HepG2 (cell line): ENCODE measurements around the gene PHTF2. TPM values are rescaled to one million over a fixed set of nuclear protein-coding genes. Genes with fewer than 3 reads are reported as not detected.

Source experiments
- ATAC-seq: fragments of 200-7000 bp; cut with Tn5 transposase; 3 replicates; pipeline ENCODE4 v1.9.1; 2020; ENCODE audit warnings: mild to moderate bottlenecking, moderate library complexity
- BruUV-seq: library from RNA; stranded (reverse); fragments of 400-500 nt; replicated peaks from 2 replicates; lab custom pipeline; 2021; lab: Mats Ljungman, UMichigan
- CTCF ChIA-PET: fragments of 300-600 bp; formaldehyde crosslinking; extraction: SDS; loops from one replicate; lab custom pipeline; 2021; ENCODE audit warnings: low total read pairs, inconsistent platforms, low intra/inter-chr PET ratio; lab: Yijun Ruan, JAX
- POLR2A ChIA-PET: fragments of 350-600 bp; sonication (Branson Sonifier 250); formaldehyde crosslinking; loops from one replicate; lab custom pipeline; 2020; ENCODE audit warnings: antibody characterized with exemption, inconsistent platforms; lab: Yijun Ruan, JAX
- DNase-seq: peaks from one replicate; pipeline ENCODE4 v3.0.0-alpha.2; 2015; ENCODE audit warnings: low spot score
- FAIRE-seq: peaks from 3 replicates; lab custom pipeline; 2011; peaks lifted over from hg19 to GRCh38; lab: Jason Lieb, UNC
- H2AFZ ChIP-seq: one replicate; pipeline ENCODE4 v1.6.1; 2011; ENCODE audit warnings: low read length, inconsistent platforms
- H3K27ac ChIP-seq: fragments of 300-600 bp; 3 replicates; pipeline ENCODE4 v1.8.0; 2011; ENCODE audit warnings: mixed run types, mild to moderate bottlenecking, mixed read lengths, low read length, inconsistent platforms; ENCODE audit not compliant: insufficient read depth; ENCODE audit errors: extremely low read length
- H3K27me3 ChIP-seq, 2 experiments: fragments of 200-600 bp in 1 of 2; 2 replicates in 1 of 2; 3 replicates in 1 of 2; pipeline versions ENCODE4 v1.6.0 to v1.8.0; 2011; ENCODE audit warnings: low read length in 2 of 2, mild to moderate bottlenecking in 2 of 2, moderate library complexity in 2 of 2, inconsistent platforms in 1 of 2; ENCODE audit not compliant: insufficient read depth in 2 of 2, control insufficient read depth in 1 of 2
- H3K36me3 ChIP-seq, 2 experiments: fragments of 200-600 bp in 1 of 2; replicated peaks in 1 of 2; 2 replicates in 1 of 2; 3 replicates in 1 of 2; pipeline versions ENCODE4 v1.5.1 to v1.8.0; 2011; ENCODE audit warnings: low read length in 2 of 2, inconsistent platforms in 1 of 2; ENCODE audit not compliant: insufficient read depth in 2 of 2, control insufficient read depth in 1 of 2
- H3K4me1 ChIP-seq: 2 replicates; pipeline ENCODE4 v1.5.1; 2012; ENCODE audit warnings: low read length, inconsistent platforms; ENCODE audit not compliant: insufficient read depth
- H3K4me2 ChIP-seq: 2 replicates; pipeline ENCODE4 v1.6.0; 2011; ENCODE audit warnings: low read depth, low read length, inconsistent platforms
- H3K4me3 ChIP-seq, 3 experiments: fragments of 200-600 bp in 1 of 3; sonication (generic), shearing (Covaris generic) in 1 of 3; replicated peaks in 1 of 3; 2 replicates each; pipeline ENCODE4 v1.5.1; 2011 to 2016; ENCODE audit warnings: low read length in 3 of 3, inconsistent platforms in 2 of 3, low read depth in 2 of 3, mild to moderate bottlenecking in 2 of 3, control low read depth in 1 of 3, mixed read lengths in 1 of 3; ENCODE audit not compliant: insufficient read depth in 1 of 3
- H3K79me2 ChIP-seq: one replicate; pipeline ENCODE4 v1.6.1; 2011; ENCODE audit warnings: low read length, inconsistent platforms; ENCODE audit not compliant: insufficient read depth
- H3K9ac ChIP-seq: 2 replicates; pipeline ENCODE4 v1.6.0; 2011; ENCODE audit warnings: mild to moderate bottlenecking, low read depth, low read length, inconsistent platforms; ENCODE audit not compliant: insufficient read depth
- H3K9me3 ChIP-seq: 2 replicates; pipeline ENCODE4 v1.5.1; 2012; ENCODE audit warnings: mild to moderate bottlenecking, low read length
- H4K20me1 ChIP-seq: 2 replicates; pipeline ENCODE4 v1.6.0; 2011; ENCODE audit warnings: inconsistent platforms, mild to moderate bottlenecking, low read length, moderate library complexity; ENCODE audit not compliant: insufficient read depth
- BCL6 ChIP-seq: IDR thresholded peaks from 2 replicates; pipeline ENCODE4 v1.6.1; 2016; ENCODE audit warnings: missing genetic modification reagents, missing compliant biosample characterization
- FOXA3 ChIP-seq: IDR thresholded peaks from 2 replicates; pipeline ENCODE4 v1.6.1; 2016; ENCODE audit warnings: missing genetic modification reagents, missing compliant biosample characterization
- GLI4 ChIP-seq: sonication (generic); formaldehyde crosslinking; IDR thresholded peaks from 2 replicates; pipeline ENCODE4 v1.5.1; 2020; ENCODE audit warnings: missing genetic modification reagents, mild to moderate bottlenecking, moderate library complexity, borderline replicate concordance
- HNRNPUL1 ChIP-seq: fragments of 200-400 bp; formaldehyde crosslinking; IDR thresholded peaks from 2 replicates; pipeline ENCODE4 v1.6.1; 2017; ENCODE audit warnings: low read depth, mild to moderate bottlenecking, low read length, moderate library complexity
- HOXA5 ChIP-seq: sonication (generic); formaldehyde crosslinking; IDR thresholded peaks from 2 replicates; pipeline ENCODE4 v1.4.0; 2020; ENCODE audit warnings: missing genetic modification reagents
- KLF12 ChIP-seq: sonication (generic); formaldehyde crosslinking; IDR thresholded peaks from 2 replicates; pipeline ENCODE4 v1.4.0; 2020; ENCODE audit warnings: missing genetic modification reagents, borderline replicate concordance
- NRL ChIP-seq: sonication (generic); formaldehyde crosslinking; IDR thresholded peaks from 2 replicates; pipeline ENCODE4 v1.5.0; 2020; ENCODE audit warnings: missing genetic modification reagents, mild to moderate bottlenecking, moderate library complexity, borderline replicate concordance
- PBX3 ChIP-seq: sonication (generic); formaldehyde crosslinking; IDR thresholded peaks from 2 replicates; pipeline ENCODE4 v1.8.1; 2023; ENCODE audit warnings: missing genetic modification reagents, inconsistent platforms, borderline replicate concordance
- RAD51 ChIP-seq: fragments of 450-650 bp; IDR thresholded peaks from 2 replicates; pipeline ENCODE4 v1.6.1; 2016; ENCODE audit warnings: borderline replicate concordance
- RBAK ChIP-seq: sonication (generic); formaldehyde crosslinking; IDR thresholded peaks from 2 replicates; pipeline ENCODE4 v1.5.1; 2020; ENCODE audit warnings: mild to moderate bottlenecking, missing genetic modification reagents
- RFX3 ChIP-seq: IDR thresholded peaks from 2 replicates; pipeline ENCODE4 v1.6.1; 2016; ENCODE audit warnings: missing biosample characterization, missing genetic modification reagents
- TFDP2 ChIP-seq: sonication (generic); formaldehyde crosslinking; IDR thresholded peaks from 2 replicates; pipeline ENCODE4 v1.4.0; 2020; ENCODE audit warnings: missing genetic modification reagents
- ZBTB14 ChIP-seq: sonication (generic); formaldehyde crosslinking; IDR thresholded peaks from 2 replicates; pipeline ENCODE4 v1.4.0; 2020; ENCODE audit warnings: missing genetic modification reagents
- ZBTB2 ChIP-seq: sonication (generic); formaldehyde crosslinking; IDR thresholded peaks from 2 replicates; pipeline ENCODE4 v1.8.0; 2022; ENCODE audit warnings: low read depth, missing genetic modification reagents
- ZBTB7A ChIP-seq: sonication (generic); formaldehyde crosslinking; IDR thresholded peaks from 2 replicates; pipeline ENCODE4 v1.8.0; 2022; ENCODE audit warnings: mild to moderate bottlenecking, missing genetic modification reagents
- ZNF225 ChIP-seq: sonication (generic); formaldehyde crosslinking; IDR thresholded peaks from 2 replicates; pipeline ENCODE4 v1.4.0; 2020; ENCODE audit warnings: mild to moderate bottlenecking, missing genetic modification reagents
- ZNF329 ChIP-seq: sonication (generic); formaldehyde crosslinking; IDR thresholded peaks from 2 replicates; pipeline ENCODE4 v1.9.0; 2021; ENCODE audit warnings: low read depth, mild to moderate bottlenecking, missing genetic modification reagents
- ZNF432 ChIP-seq: sonication (generic); formaldehyde crosslinking; IDR thresholded peaks from 2 replicates; pipeline ENCODE4 v1.5.0; 2020; ENCODE audit warnings: missing genetic modification reagents, mild to moderate bottlenecking, borderline replicate concordance
- ZNF614 ChIP-seq: IDR thresholded peaks from 2 replicates; pipeline ENCODE4 v1.6.1; 2018; ENCODE audit warnings: missing biosample characterization, missing genetic modification reagents, inconsistent platforms, borderline replicate concordance
- ZSCAN9 ChIP-seq: IDR thresholded peaks from 2 replicates; pipeline ENCODE4 v1.6.1; 2016; ENCODE audit warnings: borderline replicate concordance
- WGBS: methylation state at CpG from one replicate; pipeline ENCODE4 v1.1.6; 2017; ENCODE audit warnings: low lambda C conversion rate; 5-methylcytosine and 5-hydroxymethylcytosine counted together
- in situ Hi-C: cut with HindIII; loops from 2 replicates; pipeline ENCODE4 v1.10.0; 2017; ENCODE audit warnings: low pct_unique_long_range_greater_than_20kb; ENCODE audit not compliant: extremely low pct_ligation_motif_present
- intact Hi-C: fragments of 100-400 bp; cut with micrococcal nuclease; formaldehyde crosslinking; loops from one replicate; pipeline ENCODE4 v1.10.0; 2022; ENCODE audit not compliant: unreplicated experiment
- polyA plus RNA-seq, 8 experiments: library from polyadenylated mRNA; depleted of rRNA in 3 of 8; stranded (reverse) in 7 of 8; unstranded in 1 of 8; fragments of >200 nt; fragmentation: Illumina TruSeq in 4 of 8; extraction: Trizol in 4 of 8; gene quantifications; 2 replicates each; pipeline versions ENCODE4 v1.2.1 to v1.2.3, GENCODE V29; 2011 to 2016; ENCODE audit warnings: low read depth in 4 of 8, missing spikeins in 1 of 8, mixed read lengths in 1 of 8; ENCODE audit not compliant: insufficient read depth in 1 of 8
- total RNA-seq, 5 experiments: library from RNA; depleted of rRNA; stranded (reverse); fragments of >200 nt; fragmentation: Illumina TruSeq; extraction: Trizol; gene quantifications; 2 replicates each; pipeline ENCODE4 v1.2.3, GENCODE V29; 2016; ENCODE audit warnings: low read depth in 1 of 5

Gene PHTF2
- total and polyA plus RNA-seq, 2 of the 13 experiments (the other 11 are each of a cell fraction or from before 2014, with no cell fraction given): 7.4 to 10.2 TPM

- ChIA-PET CTCF (no interaction called here), POLR2A (no interaction called here)
- intact Hi-C loops: no loop called here
- H3K9ac ChIP-seq: no peak overlapping the region
- BruUV-seq: no TSS peak
- H3K36me3 ChIP-seq: no peaks in the 10 kb centered on the region
- no peak for FAIRE-seq
- no peak for ATAC-seq
- no peaks in the 10 kb centered on the region for H3K27me3 ChIP-seq
- no peak for TF ChIP-seq HNRNPUL1
- no peak for TF ChIP-seq FOXA3
- no peak for TF ChIP-seq RAD51
- TF ChIP-seq RBAK: no peak
- no peak for TF ChIP-seq TFDP2 (CRISPR knock-in tag)
- no peak for TF ChIP-seq GLI4 (CRISPR knock-in tag)
- no peak for TF ChIP-seq BCL6
- no peak for TF ChIP-seq RFX3 (CRISPR knock-in tag)
- no peak for TF ChIP-seq PBX3 (CRISPR knock-in tag)
- no peak for TF ChIP-seq ZSCAN9 (CRISPR knock-in tag)
- TF ChIP-seq KLF12: no peak
- TF ChIP-seq ZBTB7A (CRISPR knock-in tag): no peak
- no peak for TF ChIP-seq ZNF225 (CRISPR knock-in tag)
- no peak for TF ChIP-seq ZNF432
- TF ChIP-seq NRL (CRISPR knock-in tag): no peak
- TF ChIP-seq ZNF329 (CRISPR knock-in tag): no peak
- TF ChIP-seq ZBTB14 (CRISPR knock-in tag): no peak
- TF ChIP-seq HOXA5 (CRISPR knock-in tag): no peak
- TF ChIP-seq ZNF614 (CRISPR knock-in tag): no peak
- TF ChIP-seq ZBTB2 (CRISPR knock-in tag): no peak
- TF ChIP-seq, all 625 proteins: peak for 0
- Histone ChIP-seq H4K20me1 (no peaks in the 10 kb centered on the region), H3K4me1 (peaks cover 9% of the 10 kb centered on the region), H2AFZ (no peak overlapping the region), H3K9me3 (no peaks in the 10 kb centered on the region), H3K27ac (no peak overlapping the region), H3K4me3 (no peak overlapping the region), H3K4me2 (no peak overlapping the region), H3K79me2 (peaks cover 11% of the 10 kb centered on the region)
- in situ Hi-C loops: no loop called here
- 93% methylated on average over 1 of the region's 1 CpG for WGBS
- DNase-seq: no peak
These were observed 9.9 kb downstream of the PHTF2 start for GRCh38 chr7:77808517-77808916.
